ENCODE measurements around the gene CD68.

DNA sequence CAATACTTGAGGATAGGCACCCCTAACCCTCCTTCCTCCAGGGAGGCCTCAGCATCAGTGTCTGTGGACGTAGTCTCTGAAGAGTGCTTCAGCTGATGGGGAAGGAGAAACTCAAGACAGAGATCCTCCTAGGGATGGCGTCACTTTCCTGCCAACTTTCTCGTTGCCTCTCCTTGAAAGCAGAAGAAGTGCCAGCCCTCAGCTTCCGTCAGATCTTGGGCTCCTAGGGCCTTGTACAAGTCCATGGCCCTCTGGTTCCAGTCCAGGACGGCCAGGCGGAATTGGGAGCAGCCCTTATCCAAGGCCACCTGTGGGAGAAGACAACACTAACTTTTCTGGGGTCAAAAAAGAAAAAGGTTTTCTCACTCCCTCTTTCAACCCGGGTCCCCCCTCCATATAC lies 46.9 kb downstream of the CD68 start:
- TF ChIP-seq, protein P1, sequence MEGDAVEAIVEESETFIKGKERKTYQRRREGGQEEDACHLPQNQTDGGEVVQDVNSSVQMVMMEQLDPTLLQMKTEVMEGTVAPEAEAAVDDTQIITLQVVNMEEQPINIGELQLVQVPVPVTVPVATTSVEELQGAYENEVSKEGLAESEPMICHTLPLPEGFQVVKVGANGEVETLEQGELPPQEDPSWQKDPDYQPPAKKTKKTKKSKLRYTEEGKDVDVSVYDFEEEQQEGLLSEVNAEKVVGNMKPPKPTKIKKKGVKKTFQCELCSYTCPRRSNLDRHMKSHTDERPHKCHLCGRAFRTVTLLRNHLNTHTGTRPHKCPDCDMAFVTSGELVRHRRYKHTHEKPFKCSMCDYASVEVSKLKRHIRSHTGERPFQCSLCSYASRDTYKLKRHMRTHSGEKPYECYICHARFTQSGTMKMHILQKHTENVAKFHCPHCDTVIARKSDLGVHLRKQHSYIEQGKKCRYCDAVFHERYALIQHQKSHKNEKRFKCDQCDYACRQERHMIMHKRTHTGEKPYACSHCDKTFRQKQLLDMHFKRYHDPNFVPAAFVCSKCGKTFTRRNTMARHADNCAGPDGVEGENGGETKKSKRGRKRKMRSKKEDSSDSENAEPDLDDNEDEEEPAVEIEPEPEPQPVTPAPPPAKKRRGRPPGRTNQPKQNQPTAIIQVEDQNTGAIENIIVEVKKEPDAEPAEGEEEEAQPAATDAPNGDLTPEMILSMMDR (IDR thresholded peaks at IDR 0.05; ENCODE audit: borderline replicate concordance, extremely low read depth, low read length, poor library complexity, severe bottlenecking) = no peak
- no peak for TF ChIP-seq EZH2 (IDR thresholded peaks at IDR 0.05; ENCODE audit: borderline replicate concordance, low read depth, low read length, severe bottlenecking)
